K562 (cell line): Measurements from ENCODE around the gene RIPPLY3. TPM values are rescaled to one million over a fixed set of nuclear protein-coding genes. Genes with fewer than 3 reads are reported as not detected.

Source experiments
- ARID4B ChIP-seq: sonication (generic); formaldehyde crosslinking; IDR thresholded peaks from 2 replicates; pipeline ENCODE4 v1.8.0; 2022; ENCODE audit warnings: mild to moderate bottlenecking, missing genetic modification reagents
- CUX1 ChIP-seq: fragments of 200-800 bp; sonication (Bioruptor generic); IDR thresholded peaks from 2 replicates; pipeline ENCODE4 v1.6.1; 2016; ENCODE audit warnings: missing genetic modification characterization, missing compliant biosample characterization
- E2F6 ChIP-seq, 2 experiments: IDR thresholded peaks; 2 replicates each; pipeline ENCODE4 v1.6.1; 2011; ENCODE audit warnings: borderline replicate concordance in 1 of 2, control low read depth in 1 of 2, low read depth in 1 of 2, low read length in 1 of 2, mild to moderate bottlenecking in 1 of 2, mixed read lengths in 1 of 2, moderate library complexity in 1 of 2; ENCODE audit not compliant: insufficient read depth in 1 of 2, insufficient read length in 1 of 2, poor library complexity in 1 of 2, severe bottlenecking in 1 of 2; ENCODE audit errors: extremely low read depth in 1 of 2
- FOS ChIP-seq: IDR thresholded peaks from 3 replicates; pipeline ENCODE4 v1.6.1; 2011; ENCODE audit not compliant: insufficient read length; ENCODE audit errors: extremely low read depth
- MLLT1 ChIP-seq, 2 experiments: fragments of 450-650 bp; IDR thresholded peaks; 2 replicates each; pipeline ENCODE4 v1.6.1; 2016
- PML ChIP-seq: IDR thresholded peaks from 2 replicates; pipeline ENCODE4 v1.6.1; 2012; ENCODE audit warnings: low read length, inconsistent platforms
- PTTG1 ChIP-seq: fragments of 450-650 bp; IDR thresholded peaks from 2 replicates; pipeline ENCODE4 v1.6.1; 2016; ENCODE audit warnings: low read depth, mild to moderate bottlenecking, missing genetic modification characterization, missing compliant biosample characterization
- SIRT6 ChIP-seq: IDR thresholded peaks from one replicate; pipeline ENCODE4 v1.6.1; 2012; ENCODE audit warnings: low read depth, mild to moderate bottlenecking, control low read depth, inconsistent platforms, low read length, moderate library complexity
- SPI1 ChIP-seq: IDR thresholded peaks from 2 replicates; pipeline ENCODE4 v1.6.1; 2011; ENCODE audit warnings: low read depth, low read length, control low read depth, borderline replicate concordance
- ZHX1 ChIP-seq: fragments of 150-350 bp; conservative IDR thresholded peaks from 2 replicates; pipeline ENCODE4 v1.6.1; 2014; ENCODE audit warnings: low read length
- polyA plus RNA-seq, 8 experiments: library from polyadenylated mRNA; depleted of rRNA in 4 of 8; stranded (reverse) in 5 of 8; unstranded in 3 of 8; fragments of >200 nt; fragmentation: Nextera tagmentation in 2 of 8; fragmentation: Illumina TruSeq in 1 of 8; extraction: Ambion mirVana in 2 of 8; extraction: Trizol in 1 of 8; gene quantifications; 2 replicates each; pipeline versions ENCODE4 v1.2.1 to v1.2.3, GENCODE V29; 2011 to 2014; ENCODE audit warnings: inconsistent platforms in 1 of 8, missing spikeins in 1 of 8
- total RNA-seq, 7 experiments: library from RNA; depleted of rRNA in 6 of 7; stranded (reverse); fragments of >200 nt in 6 of 7; fragmentation: Illumina TruSeq in 2 of 7; extraction: Trizol in 2 of 7; gene quantifications; 2 replicates each; pipeline versions ENCODE4 v1.2.1 to v1.2.3, GENCODE V29; 2011 to 2021; ENCODE audit warnings: low replicate concordance in 1 of 7

Gene RIPPLY3
- total and polyA plus RNA-seq, 9 of the 15 experiments (the other 6 are each of a cell fraction or from before 2014, with no cell fraction given), result not detected

GRCh38 chr21:36990508-36991205 lies 15.8 kb upstream of the RIPPLY3 start (continued):
- TF ChIP-seq E2F6 (IDR thresholded peaks at IDR 0.05; ENCODE audit: borderline replicate concordance in 1 of 2, extremely low read depth in 1 of 2, insufficient read depth in 1 of 2, insufficient read length in 1 of 2, low read depth in 1 of 2, low read length in 1 of 2, poor library complexity in 1 of 2, severe bottlenecking in 1 of 2) (no peak), ZHX1 (no peak), SIRT6 (no peak), PML (no peak), ARID4B (no peak), MLLT1 (IDR thresholded peaks at IDR 0.05) (peak in 1 of 2 experiments; percentile 87; a peak in 2 of 4 replicates), SPI1 (no peak), FOS (no peak), PTTG1 (tag) (peak; percentile 43; the same call in 1 of the 2 replicates), CUX1 (CRISPR knock-in tag) (peak; percentile 68; the same call in 1 of the 2 replicates)
